Skin epidermis (tissue), 12 donors: ENCODE results near the gene RBP4.

ENCODE experiments used
- H3K27ac ChIP-seq, 21 experiments: fragments of 200-600 bp; sonication (generic) in 11 of 21; one replicate each; pipeline ENCODE4 v1.5.0; 2020; ENCODE audit warnings: mild to moderate bottlenecking in 3 of 21, inconsistent platforms in 2 of 21, moderate library complexity in 2 of 21
- H3K4me3 ChIP-seq, 7 experiments: fragments of 200-600 bp; sonication (generic) in 2 of 7; one replicate each; pipeline ENCODE4 v1.5.0; 2020; ENCODE audit warnings: inconsistent platforms in 2 of 7, mild to moderate bottlenecking in 2 of 7, moderate library complexity in 1 of 7

The RBP4 gene

DNA sequence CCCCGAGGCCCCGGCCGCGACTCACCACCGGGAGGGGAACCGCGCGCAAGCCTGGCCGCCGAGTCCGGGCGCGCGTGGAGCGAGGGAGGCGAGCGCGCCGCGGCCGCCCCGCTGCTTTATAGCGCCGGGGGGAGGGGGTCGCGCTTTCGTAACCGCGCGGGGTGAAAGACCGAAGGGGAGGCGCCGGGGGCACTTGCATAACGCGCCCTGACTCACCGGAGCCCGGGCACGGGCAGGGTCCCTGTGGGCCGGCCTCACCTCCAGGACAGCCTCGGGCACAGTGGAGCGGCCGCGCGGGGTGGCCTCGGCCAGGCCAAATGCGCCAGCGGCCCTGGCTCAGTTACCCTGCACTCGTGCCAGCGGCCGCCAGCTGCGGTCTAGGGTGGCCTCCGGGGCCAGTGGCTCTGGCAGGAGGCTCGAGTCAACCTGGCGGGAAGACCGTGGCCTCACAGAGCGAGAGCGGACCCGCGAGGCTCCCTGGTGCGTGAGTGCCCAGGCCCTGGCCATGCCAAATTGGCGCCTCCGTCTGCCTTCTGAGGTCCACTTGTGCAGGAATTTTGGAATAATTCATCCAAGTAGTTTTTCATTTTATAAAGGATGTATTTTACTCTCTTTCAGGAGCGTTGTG is at the start of gene RBP4:
RBP4 (minus strand) TSS at position 90 of the 628 bp plus-strand sequence. CDS start 207 bp downstream, outside the sequence.
- Histone ChIP-seq H3K4me3 (peak within 1 kb of the TSS in 4 of 7 experiments; percentile 19 to 40 (median 28)), H3K27ac (no peak within 1 kb of the TSS)

- Histone ChIP-seq H3K27ac (no peak overlapping the region), H3K4me3 (no peak overlapping the region)
Observed at GRCh38 chr10:93639791-93640190, 38.8 kb upstream of the RBP4 start.

DNA sequence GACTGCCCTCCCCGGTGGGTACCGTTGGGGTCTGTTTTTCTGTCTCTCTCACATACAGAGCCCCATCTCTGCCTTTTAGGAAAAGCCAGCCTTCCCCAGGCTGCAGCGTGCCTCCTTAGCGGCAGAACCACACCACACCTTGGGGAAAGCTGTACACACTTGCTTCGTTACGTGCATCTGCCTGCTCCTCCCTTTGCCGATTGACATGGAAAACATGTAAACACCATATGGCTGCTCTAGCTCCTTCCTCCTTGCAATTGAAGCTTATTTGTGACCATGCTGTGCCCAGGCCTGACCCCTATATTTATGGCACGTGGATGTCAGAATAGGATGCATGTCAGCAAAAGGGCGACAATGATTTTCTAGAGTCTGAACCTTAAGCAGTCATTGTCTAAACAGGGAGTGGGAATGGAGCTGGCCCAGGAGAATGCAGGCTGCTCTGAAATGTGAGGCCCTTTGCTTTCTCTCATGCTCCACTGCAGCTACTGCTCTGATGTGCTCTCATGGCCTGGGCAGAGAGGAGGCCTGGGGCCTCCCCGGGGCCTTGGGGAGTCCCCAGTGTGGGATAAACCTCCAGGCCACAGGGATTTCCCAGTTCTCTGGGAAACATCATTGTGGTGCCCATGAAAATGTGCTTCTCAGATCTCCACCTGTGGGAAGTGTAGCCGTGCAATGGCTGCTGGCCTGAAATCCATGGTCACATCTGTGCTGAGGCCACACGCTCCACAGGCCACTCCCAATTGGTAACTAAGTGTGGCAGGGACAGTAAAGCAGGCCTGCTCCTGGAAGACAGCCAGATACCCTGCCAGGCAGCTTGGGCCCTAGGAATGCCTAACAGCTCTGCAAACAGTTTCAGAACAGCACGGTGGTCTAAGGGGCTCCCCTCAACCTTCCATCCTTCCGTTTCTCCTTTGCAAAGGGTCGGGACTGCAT is 29.9 kb upstream of the RBP4 start:
- H3K4me3 ChIP-seq = no peak overlapping the region
- no peak overlapping the region for H3K27ac ChIP-seq

- H3K27ac ChIP-seq = no peak overlapping the region
- H3K4me3 ChIP-seq = no peak overlapping the region
Observed at GRCh38 chr10:93629647-93630305, 28.7 kb upstream of the RBP4 start.

GRCh38 chr10:93628858-93629257 is 27.8 kb upstream of the RBP4 start:
- H3K27ac ChIP-seq = no peak overlapping the region
- H3K4me3 ChIP-seq = no peak overlapping the region

DNA sequence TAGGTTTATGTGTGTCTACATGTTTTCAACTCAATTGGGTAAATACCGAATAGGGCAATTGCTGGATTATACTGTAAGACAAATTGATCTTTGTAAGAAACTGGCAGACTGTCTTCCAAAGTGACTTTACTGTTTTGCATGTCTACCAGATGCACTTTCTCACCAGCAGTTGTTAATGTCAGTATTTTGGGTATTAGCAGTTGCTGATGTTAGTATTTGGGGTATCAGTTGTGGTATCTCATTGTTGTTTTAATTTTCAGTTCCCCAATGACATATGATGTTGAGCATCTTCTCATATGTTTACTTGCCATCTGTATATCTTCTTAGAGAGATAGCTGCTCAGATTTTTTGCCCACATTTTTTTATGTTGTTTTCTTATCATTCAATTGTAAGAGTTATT is 21.9 kb upstream of the RBP4 start:
- Histone ChIP-seq H3K4me3 (no peak overlapping the region), H3K27ac (no peak overlapping the region)

DNA sequence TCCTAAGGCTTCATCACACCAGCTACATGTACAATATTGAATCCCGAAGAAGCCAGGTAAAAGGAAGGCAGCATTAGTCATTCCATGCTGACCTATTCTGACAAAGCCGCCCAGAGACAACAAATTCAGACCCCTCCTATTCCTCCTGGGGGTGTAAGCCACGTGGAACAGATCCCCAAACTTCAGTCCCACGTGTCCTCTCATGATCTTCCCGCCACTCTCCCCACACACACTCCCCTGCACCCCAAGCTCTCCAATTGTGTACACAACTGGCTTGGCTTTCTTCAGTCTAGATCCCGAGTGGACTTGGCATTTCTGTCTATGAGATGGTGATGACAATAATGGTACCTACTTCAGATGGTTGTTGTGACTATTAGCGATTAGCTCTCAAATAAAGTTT is 19.9 kb upstream of the RBP4 start:
- Histone ChIP-seq H3K27ac (no peak overlapping the region), H3K4me3 (no peak overlapping the region)

- H3K27ac ChIP-seq = peak overlapping the region in 2 of 21 experiments; percentile 16 to 29
Observed at GRCh38 chr10:93615576-93616235, 14.7 kb upstream of the RBP4 start.

DNA sequence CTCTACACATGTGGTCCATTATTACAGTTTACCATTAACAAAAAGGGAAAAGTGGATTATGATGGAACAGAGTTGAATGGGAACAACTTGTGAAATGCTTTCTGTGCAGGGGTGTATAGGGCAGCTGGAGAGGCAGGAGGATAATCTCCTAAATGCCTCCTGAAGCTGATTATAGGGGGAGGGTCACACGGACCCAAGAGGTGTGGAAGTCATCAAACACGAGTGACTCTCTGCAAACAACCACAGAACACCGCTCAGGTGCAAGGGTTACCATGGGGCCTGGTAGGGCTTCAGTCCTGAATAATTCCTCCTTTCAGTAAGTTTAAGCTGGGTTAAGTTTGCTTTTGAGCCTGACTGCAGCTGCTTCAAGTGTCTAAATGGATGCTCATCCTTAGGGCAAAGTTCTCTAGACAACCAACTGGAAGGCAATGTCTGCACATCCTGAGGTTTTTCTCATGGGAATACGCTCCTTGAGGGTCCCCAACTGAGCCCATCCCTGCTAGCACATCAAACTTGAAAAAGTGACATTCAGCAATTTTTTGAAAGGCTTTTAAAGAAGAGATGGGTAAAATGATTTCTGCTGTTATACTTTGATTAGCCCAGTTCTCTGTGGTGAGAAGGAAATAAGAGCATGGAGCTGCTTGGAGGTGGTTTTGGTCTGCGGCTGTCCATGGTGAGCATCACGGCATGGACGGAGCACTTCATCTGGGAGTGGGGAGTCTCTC is 13.2 kb upstream of the RBP4 start:
- H3K27ac ChIP-seq = no peak overlapping the region
- no peak overlapping the region for H3K4me3 ChIP-seq

More at GRCh38 chr10:93615576-93616235, 14.7 kb upstream of the RBP4 start:
- no peak overlapping the region for H3K4me3 ChIP-seq

GRCh38 chr10:93613126-93613525 is 12.1 kb upstream of the RBP4 start:
- H3K27ac ChIP-seq = no peak overlapping the region
- H3K4me3 ChIP-seq = no peak overlapping the region

GRCh38 chr10:93612311-93612710 is 11.3 kb upstream of the RBP4 start, which contains the start of gene PDE6C:
TSS of gene PDE6C (plus strand) at chr10:93612537. CDS start at chr10:93612726, 189 bp downstream.
- no peak within 1 kb of the TSS for H3K27ac ChIP-seq

GRCh38 chr10:93608421-93608820 is 7.4 kb upstream of the RBP4 start:
- no peak overlapping the region for H3K4me3 ChIP-seq
- H3K27ac ChIP-seq = no peak overlapping the region

More at GRCh38 chr10:93612311-93612710, 11.3 kb upstream of the RBP4 start, which contains the start of gene PDE6C:
- H3K4me3 ChIP-seq = no peak within 1 kb of the TSS

- Histone ChIP-seq H3K4me3 (no peak overlapping the region), H3K27ac (no peak overlapping the region)
Observed at GRCh38 chr10:93604146-93604545, 3.1 kb upstream of the RBP4 start.

DNA sequence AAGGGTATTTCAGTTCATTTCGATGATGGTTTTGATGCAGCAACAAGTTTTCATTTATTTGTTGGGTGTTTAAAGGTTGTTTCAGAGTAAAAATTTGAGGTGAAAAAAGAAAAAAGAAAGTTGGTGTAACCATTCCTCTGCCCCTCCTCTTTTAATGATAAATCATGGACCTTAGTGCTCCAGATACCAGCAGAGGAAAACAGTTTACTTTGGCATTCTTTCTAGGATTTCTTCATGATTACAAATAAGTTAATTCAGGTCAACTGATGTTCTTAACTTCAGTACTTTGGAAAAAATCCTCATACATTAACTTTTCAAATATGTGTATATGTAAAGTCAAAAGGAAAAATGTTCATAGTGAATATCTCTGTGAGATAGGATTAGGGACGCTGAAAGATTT is 2.0 kb upstream of the RBP4 start:
- H3K4me3 ChIP-seq = no peak overlapping the region
- H3K27ac ChIP-seq = no peak overlapping the region

DNA sequence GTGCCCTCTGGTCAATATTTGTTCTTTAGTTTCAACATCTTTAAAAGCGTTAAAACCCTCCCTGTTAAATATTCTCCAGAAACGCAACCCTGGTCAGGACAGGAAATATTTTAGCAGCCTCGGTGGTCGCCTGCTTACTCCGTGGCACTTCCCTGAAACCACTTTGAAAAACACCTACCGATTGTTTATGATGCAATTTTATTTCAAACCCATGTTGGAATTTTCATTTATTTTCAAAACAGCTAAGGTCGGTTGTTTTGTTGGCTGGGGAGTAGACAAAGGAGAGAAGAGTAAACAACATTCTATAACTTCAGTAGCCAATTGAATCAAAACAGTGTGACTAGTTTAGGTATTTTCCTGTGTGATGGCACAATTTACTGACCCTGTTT is 733 bp upstream of the RBP4 start:
- Histone ChIP-seq H3K4me3 (no peak overlapping the region), H3K27ac (no peak overlapping the region)

- peak overlapping the region in 4 of 7 experiments; percentile 19 to 40 (median 28) for H3K4me3 ChIP-seq
- no peak overlapping the region for H3K27ac ChIP-seq
Observed at GRCh38 chr10:93600446-93601145, 439 bp downstream of the RBP4 start.

DNA sequence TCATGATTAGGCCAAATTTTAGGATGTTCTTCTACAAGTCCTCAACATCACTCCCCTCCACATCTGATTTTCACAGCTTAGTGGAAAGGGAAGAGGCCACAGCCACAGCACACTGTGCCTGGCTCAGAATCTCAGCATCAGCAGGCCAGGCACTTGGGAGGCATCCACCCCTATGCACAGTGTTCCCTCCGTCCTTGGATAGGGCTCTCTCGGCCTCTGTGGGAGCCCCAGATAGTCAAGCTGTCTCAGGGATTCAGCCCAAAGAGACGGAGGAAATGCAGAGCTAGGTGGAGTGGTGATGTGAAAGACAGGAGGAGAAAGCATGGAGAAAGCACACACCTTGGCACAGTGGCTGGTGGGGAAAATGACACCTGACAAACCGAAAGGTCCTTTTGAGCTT is 1.3 kb downstream of the RBP4 start:
- no peak overlapping the region for H3K4me3 ChIP-seq
- no peak overlapping the region for H3K27ac ChIP-seq

- Histone ChIP-seq H3K4me3 (no peak overlapping the region), H3K27ac (no peak overlapping the region)
Observed at GRCh38 chr10:93599335-93599734, 1.7 kb downstream of the RBP4 start.

DNA sequence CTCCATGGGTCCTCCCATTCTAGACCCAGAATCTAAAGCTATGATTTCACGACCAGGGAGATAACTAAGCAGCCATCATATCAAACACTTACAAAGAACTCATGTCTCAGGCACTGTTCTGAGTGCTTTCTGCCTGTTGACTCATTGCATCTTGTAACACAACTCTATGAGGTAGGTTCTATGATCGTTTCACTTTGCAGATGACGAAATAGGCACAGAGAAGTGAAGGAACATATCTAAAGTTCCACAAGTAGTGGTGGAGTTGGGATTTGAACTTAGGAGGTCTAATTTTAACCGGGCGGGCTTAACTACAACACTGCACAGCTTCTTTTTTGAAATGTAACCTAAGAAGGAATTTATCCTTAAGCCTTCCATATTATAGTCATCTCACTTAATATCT is 2.9 kb downstream of the RBP4 start:
- no peak overlapping the region for H3K27ac ChIP-seq
- H3K4me3 ChIP-seq = no peak overlapping the region
